K562 (cell line): ENCODE data around the gene ANKRD13B. TPM values are rescaled to one million over a fixed set of nuclear protein-coding genes. Genes with fewer than 3 reads are reported as not detected.

ENCODE experiments used
- CC2D1A ChIP-seq: fragments of 450-650 bp; IDR thresholded peaks from 2 replicates; pipeline ENCODE4 v1.6.1; 2017; ENCODE audit warnings: mild to moderate bottlenecking
- DACH1 ChIP-seq: fragments of 450-650 bp; IDR thresholded peaks from 2 replicates; pipeline ENCODE4 v1.6.1; 2018; ENCODE audit not compliant: partially characterized antibody
- KDM5B ChIP-seq: fragments of 200-600 bp; sonication (generic); IDR thresholded peaks from 2 replicates; pipeline ENCODE4 v1.6.1; 2012; ENCODE audit warnings: low read depth, mild to moderate bottlenecking, moderate library complexity, low read length, control low read depth, inconsistent platforms; ENCODE audit not compliant: insufficient replicate concordance
- MAFG ChIP-seq: fragments of 450-650 bp; conservative IDR thresholded peaks from 2 replicates; pipeline ENCODE4 v1.6.1; 2016; ENCODE audit warnings: missing genetic modification characterization, missing compliant biosample characterization
- SIN3B ChIP-seq: fragments of 450-650 bp; IDR thresholded peaks from 2 replicates; pipeline ENCODE4 v1.6.1; 2017; ENCODE audit warnings: low read depth, mild to moderate bottlenecking, moderate library complexity
- SMARCA4 ChIP-seq: fragments of 450-650 bp; IDR thresholded peaks from 2 replicates; pipeline ENCODE4 v1.6.1; 2016
- TCF3 ChIP-seq: sonication (generic); formaldehyde crosslinking; IDR thresholded peaks from 2 replicates; pipeline ENCODE4 v1.4.0; 2020; ENCODE audit warnings: mild to moderate bottlenecking, missing genetic modification reagents
- ZFP36 ChIP-seq: fragments of 150-350 bp; IDR thresholded peaks from 2 replicates; pipeline ENCODE4 v1.6.1; 2018; ENCODE audit warnings: low read length, low read depth; ENCODE audit not compliant: partially characterized antibody
- ZNF311 ChIP-seq: fragments of 250-450 bp; sonication (Bioruptor Pico); IDR thresholded peaks from 2 replicates; pipeline ENCODE4 v1.4.0; 2020; ENCODE audit warnings: mild to moderate bottlenecking, moderate library complexity
- ZNF76 ChIP-seq: fragments of 250-450 bp; sonication (Bioruptor Pico); IDR thresholded peaks from 2 replicates; pipeline ENCODE4 v1.4.0; 2020; ENCODE audit warnings: mild to moderate bottlenecking, moderate library complexity, borderline replicate concordance
- polyA plus RNA-seq, 8 experiments: library from polyadenylated mRNA; depleted of rRNA in 4 of 8; stranded (reverse) in 5 of 8; unstranded in 3 of 8; fragments of >200 nt; fragmentation: Nextera tagmentation in 2 of 8; fragmentation: Illumina TruSeq in 1 of 8; extraction: Ambion mirVana in 2 of 8; extraction: Trizol in 1 of 8; gene quantifications; 2 replicates each; pipeline versions ENCODE4 v1.2.1 to v1.2.3, GENCODE V29; 2011 to 2014; ENCODE audit warnings: inconsistent platforms in 1 of 8, missing spikeins in 1 of 8
- total RNA-seq, 7 experiments: library from RNA; depleted of rRNA in 6 of 7; stranded (reverse); fragments of >200 nt in 6 of 7; fragmentation: Illumina TruSeq in 2 of 7; extraction: Trizol in 2 of 7; gene quantifications; 2 replicates each; pipeline versions ENCODE4 v1.2.1 to v1.2.3, GENCODE V29; 2011 to 2021; ENCODE audit warnings: low replicate concordance in 1 of 7
- TF ChIP-seq, protein P1 (sequence below): fragments of 450-650 bp; IDR thresholded peaks from 2 replicates; pipeline ENCODE4 v1.6.1; 2016; ENCODE audit warnings: mild to moderate bottlenecking, moderate library complexity
- TF ChIP-seq, protein P2 (sequence below): sonication (generic); formaldehyde crosslinking; IDR thresholded peaks from 2 replicates; pipeline ENCODE4 v1.8.0; 2022; ENCODE audit warnings: mild to moderate bottlenecking, low read depth, missing genetic modification reagents
- TF ChIP-seq, protein P3 (sequence below), 2 experiments: fragments of 450-650 bp; IDR thresholded peaks; 2 replicates each; pipeline ENCODE4 v1.6.1; 2016

The ANKRD13B gene
- total and polyA plus RNA-seq, 9 of the 15 experiments (the other 6 are each of a cell fraction or from before 2014, with no cell fraction given): 0.15 to 28.1 (median 4.6) TPM

DNA sequence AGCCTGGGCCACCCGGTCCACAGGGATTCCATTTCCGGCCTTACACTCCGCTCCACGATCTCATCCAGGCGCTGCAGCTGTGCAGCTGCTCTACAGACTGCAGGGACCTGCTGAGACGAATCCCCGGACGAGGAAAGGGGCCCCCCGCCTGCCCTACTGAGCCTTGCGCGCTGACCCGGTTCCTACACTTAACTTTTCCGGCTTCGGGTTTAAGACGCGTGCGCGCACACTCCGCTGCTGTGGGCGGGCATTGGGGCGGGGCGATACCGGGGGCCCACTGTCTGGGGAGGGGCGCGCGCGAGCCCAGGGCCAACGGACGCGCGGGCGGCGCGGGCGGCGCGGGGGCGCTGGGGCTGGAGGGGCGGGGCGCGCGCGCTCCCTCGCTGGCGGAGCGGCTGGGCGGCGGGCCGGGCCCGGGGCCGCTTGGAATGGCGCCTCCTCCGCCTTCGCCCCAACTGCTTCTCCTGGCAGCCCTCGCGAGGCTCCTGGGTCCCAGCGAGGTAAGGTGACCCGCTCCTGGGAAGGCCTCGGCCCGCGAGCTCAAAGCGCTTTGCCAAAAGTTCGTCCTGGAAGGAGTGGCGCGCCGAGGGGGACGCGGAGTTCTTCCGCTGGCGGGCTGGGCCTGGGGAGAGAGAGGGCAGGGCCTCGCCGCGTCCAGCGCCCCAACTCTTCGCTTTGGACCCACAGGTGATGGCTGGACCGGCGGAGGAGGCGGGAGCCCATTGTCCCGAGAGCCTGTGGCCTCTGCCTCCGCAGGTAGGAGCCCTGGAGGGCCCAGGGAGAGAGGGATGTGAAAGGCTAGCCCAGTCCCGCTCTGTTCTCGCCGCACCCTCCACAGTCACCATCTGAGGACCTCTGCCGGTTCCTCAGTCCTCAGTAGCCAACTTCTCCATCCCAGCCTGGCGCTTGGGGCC is 24.3 kb upstream of the ANKRD13B start, which contains the start of gene TP53I13 (continued):
- TF ChIP-seq, protein P1, sequence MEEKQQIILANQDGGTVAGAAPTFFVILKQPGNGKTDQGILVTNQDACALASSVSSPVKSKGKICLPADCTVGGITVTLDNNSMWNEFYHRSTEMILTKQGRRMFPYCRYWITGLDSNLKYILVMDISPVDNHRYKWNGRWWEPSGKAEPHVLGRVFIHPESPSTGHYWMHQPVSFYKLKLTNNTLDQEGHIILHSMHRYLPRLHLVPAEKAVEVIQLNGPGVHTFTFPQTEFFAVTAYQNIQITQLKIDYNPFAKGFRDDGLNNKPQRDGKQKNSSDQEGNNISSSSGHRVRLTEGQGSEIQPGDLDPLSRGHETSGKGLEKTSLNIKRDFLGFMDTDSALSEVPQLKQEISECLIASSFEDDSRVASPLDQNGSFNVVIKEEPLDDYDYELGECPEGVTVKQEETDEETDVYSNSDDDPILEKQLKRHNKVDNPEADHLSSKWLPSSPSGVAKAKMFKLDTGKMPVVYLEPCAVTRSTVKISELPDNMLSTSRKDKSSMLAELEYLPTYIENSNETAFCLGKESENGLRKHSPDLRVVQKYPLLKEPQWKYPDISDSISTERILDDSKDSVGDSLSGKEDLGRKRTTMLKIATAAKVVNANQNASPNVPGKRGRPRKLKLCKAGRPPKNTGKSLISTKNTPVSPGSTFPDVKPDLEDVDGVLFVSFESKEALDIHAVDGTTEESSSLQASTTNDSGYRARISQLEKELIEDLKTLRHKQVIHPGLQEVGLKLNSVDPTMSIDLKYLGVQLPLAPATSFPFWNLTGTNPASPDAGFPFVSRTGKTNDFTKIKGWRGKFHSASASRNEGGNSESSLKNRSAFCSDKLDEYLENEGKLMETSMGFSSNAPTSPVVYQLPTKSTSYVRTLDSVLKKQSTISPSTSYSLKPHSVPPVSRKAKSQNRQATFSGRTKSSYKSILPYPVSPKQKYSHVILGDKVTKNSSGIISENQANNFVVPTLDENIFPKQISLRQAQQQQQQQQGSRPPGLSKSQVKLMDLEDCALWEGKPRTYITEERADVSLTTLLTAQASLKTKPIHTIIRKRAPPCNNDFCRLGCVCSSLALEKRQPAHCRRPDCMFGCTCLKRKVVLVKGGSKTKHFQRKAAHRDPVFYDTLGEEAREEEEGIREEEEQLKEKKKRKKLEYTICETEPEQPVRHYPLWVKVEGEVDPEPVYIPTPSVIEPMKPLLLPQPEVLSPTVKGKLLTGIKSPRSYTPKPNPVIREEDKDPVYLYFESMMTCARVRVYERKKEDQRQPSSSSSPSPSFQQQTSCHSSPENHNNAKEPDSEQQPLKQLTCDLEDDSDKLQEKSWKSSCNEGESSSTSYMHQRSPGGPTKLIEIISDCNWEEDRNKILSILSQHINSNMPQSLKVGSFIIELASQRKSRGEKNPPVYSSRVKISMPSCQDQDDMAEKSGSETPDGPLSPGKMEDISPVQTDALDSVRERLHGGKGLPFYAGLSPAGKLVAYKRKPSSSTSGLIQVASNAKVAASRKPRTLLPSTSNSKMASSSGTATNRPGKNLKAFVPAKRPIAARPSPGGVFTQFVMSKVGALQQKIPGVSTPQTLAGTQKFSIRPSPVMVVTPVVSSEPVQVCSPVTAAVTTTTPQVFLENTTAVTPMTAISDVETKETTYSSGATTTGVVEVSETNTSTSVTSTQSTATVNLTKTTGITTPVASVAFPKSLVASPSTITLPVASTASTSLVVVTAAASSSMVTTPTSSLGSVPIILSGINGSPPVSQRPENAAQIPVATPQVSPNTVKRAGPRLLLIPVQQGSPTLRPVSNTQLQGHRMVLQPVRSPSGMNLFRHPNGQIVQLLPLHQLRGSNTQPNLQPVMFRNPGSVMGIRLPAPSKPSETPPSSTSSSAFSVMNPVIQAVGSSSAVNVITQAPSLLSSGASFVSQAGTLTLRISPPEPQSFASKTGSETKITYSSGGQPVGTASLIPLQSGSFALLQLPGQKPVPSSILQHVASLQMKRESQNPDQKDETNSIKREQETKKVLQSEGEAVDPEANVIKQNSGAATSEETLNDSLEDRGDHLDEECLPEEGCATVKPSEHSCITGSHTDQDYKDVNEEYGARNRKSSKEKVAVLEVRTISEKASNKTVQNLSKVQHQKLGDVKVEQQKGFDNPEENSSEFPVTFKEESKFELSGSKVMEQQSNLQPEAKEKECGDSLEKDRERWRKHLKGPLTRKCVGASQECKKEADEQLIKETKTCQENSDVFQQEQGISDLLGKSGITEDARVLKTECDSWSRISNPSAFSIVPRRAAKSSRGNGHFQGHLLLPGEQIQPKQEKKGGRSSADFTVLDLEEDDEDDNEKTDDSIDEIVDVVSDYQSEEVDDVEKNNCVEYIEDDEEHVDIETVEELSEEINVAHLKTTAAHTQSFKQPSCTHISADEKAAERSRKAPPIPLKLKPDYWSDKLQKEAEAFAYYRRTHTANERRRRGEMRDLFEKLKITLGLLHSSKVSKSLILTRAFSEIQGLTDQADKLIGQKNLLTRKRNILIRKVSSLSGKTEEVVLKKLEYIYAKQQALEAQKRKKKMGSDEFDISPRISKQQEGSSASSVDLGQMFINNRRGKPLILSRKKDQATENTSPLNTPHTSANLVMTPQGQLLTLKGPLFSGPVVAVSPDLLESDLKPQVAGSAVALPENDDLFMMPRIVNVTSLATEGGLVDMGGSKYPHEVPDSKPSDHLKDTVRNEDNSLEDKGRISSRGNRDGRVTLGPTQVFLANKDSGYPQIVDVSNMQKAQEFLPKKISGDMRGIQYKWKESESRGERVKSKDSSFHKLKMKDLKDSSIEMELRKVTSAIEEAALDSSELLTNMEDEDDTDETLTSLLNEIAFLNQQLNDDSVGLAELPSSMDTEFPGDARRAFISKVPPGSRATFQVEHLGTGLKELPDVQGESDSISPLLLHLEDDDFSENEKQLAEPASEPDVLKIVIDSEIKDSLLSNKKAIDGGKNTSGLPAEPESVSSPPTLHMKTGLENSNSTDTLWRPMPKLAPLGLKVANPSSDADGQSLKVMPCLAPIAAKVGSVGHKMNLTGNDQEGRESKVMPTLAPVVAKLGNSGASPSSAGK: no peak
- TF ChIP-seq KDM5B (peak; percentile 52), MAFG (tag) (no peak), CC2D1A (no peak), TCF3 (CRISPR knock-in tag) (no peak), SMARCA4 (no peak), DACH1 (no peak), ZNF76 (CRISPR knock-in tag) (no peak), ZFP36 (no peak), ZNF311 (CRISPR knock-in tag) (no peak), SIN3B (no peak)
- TF ChIP-seq, protein P2, sequence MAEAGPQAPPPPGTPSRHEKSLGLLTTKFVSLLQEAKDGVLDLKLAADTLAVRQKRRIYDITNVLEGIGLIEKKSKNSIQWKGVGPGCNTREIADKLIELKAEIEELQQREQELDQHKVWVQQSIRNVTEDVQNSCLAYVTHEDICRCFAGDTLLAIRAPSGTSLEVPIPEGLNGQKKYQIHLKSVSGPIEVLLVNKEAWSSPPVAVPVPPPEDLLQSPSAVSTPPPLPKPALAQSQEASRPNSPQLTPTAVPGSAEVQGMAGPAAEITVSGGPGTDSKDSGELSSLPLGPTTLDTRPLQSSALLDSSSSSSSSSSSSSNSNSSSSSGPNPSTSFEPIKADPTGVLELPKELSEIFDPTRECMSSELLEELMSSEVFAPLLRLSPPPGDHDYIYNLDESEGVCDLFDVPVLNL (CRISPR knock-in tag): no peak
- TF ChIP-seq, protein P3, sequence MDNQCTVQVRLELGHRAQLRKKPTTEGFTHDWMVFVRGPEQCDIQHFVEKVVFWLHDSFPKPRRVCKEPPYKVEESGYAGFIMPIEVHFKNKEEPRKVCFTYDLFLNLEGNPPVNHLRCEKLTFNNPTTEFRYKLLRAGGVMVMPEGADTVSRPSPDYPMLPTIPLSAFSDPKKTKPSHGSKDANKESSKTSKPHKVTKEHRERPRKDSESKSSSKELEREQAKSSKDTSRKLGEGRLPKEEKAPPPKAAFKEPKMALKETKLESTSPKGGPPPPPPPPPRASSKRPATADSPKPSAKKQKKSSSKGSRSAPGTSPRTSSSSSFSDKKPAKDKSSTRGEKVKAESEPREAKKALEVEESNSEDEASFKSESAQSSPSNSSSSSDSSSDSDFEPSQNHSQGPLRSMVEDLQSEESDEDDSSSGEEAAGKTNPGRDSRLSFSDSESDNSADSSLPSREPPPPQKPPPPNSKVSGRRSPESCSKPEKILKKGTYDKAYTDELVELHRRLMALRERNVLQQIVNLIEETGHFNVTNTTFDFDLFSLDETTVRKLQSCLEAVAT (IDR thresholded peaks at IDR 0.05): no peak
